ENCODE data around the gene SIX1.

Gene SIX1

DNA sequence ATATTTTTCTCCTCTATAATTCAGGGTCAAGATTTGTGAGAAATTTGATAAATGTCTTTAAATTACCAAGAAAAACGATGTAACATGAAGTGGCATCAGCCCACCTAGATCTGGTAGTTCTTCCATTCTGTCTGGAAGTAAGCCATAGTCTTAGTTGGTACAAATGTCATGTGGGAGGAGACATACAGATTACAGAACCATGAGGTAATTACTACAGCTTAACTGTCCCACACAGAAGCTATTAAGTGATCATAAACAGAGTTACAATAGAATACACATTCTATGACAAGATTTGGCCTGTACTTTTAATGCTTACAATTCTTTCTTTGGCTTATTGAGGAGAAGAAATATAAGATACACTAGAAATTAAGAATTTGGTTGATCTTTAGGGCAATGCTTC lies 13.7 kb upstream of the SIX1 start:
- TF ChIP-seq, protein P1, sequence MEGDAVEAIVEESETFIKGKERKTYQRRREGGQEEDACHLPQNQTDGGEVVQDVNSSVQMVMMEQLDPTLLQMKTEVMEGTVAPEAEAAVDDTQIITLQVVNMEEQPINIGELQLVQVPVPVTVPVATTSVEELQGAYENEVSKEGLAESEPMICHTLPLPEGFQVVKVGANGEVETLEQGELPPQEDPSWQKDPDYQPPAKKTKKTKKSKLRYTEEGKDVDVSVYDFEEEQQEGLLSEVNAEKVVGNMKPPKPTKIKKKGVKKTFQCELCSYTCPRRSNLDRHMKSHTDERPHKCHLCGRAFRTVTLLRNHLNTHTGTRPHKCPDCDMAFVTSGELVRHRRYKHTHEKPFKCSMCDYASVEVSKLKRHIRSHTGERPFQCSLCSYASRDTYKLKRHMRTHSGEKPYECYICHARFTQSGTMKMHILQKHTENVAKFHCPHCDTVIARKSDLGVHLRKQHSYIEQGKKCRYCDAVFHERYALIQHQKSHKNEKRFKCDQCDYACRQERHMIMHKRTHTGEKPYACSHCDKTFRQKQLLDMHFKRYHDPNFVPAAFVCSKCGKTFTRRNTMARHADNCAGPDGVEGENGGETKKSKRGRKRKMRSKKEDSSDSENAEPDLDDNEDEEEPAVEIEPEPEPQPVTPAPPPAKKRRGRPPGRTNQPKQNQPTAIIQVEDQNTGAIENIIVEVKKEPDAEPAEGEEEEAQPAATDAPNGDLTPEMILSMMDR (IDR thresholded peaks at IDR 0.05; ENCODE audit: insufficient read depth, low read length, missing control alignments), result no peak
- DNase-seq (ENCODE audit: low read depth, low spot score), result no peak
- ChIA-PET POLR2A (no interaction called here), CTCF (no interaction called here)
- no peak overlapping the region for H3K4me3 ChIP-seq (ENCODE audit: low read depth, low read length)

DNA sequence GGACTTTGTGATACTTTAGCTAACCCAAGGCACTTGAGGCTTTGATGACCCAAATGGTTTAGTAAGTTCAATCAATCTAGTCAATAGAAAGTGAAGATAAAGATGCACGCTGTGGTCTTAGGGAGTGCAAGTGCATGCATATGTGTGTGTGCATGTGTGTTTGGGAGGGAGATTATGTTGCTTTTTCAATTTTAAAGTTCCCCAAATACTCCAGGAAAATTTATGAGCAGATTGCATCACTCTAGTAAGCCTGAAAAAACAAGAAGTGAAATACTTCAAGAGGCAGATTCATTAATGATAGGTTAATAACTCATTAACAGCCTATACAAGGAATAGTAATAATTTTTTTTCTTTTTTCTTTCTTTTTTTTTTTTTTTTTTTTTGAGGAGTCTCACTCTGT lies 12.4 kb upstream of the SIX1 start:
- TF ChIP-seq, protein P1 (IDR thresholded peaks at IDR 0.05; ENCODE audit: insufficient read depth, low read length, missing control alignments), result no peak
- H3K4me3 ChIP-seq (ENCODE audit: low read depth, low read length), result no peak overlapping the region
- CTCF ChIA-PET, result no interaction called here
- DNase-seq (ENCODE audit: low read depth, low spot score), result no peak
- POLR2A ChIA-PET, result no interaction called here

DNA sequence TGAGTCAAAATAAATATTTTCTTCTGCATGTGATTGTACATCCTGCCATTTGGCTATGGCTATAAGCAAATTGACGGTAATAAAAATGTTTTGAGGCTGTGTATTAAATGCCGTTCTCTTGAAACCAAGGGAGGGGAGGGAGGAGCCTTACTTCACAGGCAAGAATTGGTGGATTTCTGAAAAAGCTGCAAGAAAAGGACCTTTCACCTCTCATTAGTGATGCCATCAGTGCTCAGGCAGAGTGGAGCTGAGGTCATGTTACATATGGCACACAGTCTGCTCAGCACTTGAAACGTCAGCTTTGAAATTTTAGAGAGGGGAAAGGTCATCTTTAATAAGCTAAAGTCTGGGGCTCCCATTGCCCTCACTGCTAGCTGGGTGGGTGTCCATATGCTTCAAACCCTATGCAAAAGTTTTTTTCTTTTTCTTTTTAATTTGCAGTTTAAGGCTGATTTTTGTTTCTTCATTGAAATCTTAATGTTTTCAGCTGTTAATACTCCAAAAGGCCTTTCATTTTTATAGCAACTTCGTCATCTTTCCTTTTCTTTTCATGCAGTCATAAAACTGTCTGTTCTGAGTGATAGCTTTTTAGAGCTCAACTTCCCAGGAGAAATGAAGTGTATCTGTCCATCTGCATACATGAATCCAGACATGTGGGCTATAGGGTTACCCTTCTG lies 9.8 kb upstream of the SIX1 start:
- CTCF ChIA-PET, result interaction anchor here (1.0 to 1.5 kb wide), 5 partner anchors 9 to 622 kb away, joined by 3 to 4 read pairs (median 3); partner anchors contain the start of gene SIX1
- no peak for DNase-seq (ENCODE audit: low read depth, low spot score)
- POLR2A ChIA-PET, result interaction anchor here (1.1 kb wide), 1 partner anchor 64 kb away, joined by 3 read pairs; no protein-coding TSS in a partner anchor
- no peak overlapping the region for H3K4me3 ChIP-seq (ENCODE audit: low read depth, low read length)
- TF ChIP-seq, protein P1 (IDR thresholded peaks at IDR 0.05; ENCODE audit: insufficient read depth, low read length, missing control alignments), result no peak

DNA sequence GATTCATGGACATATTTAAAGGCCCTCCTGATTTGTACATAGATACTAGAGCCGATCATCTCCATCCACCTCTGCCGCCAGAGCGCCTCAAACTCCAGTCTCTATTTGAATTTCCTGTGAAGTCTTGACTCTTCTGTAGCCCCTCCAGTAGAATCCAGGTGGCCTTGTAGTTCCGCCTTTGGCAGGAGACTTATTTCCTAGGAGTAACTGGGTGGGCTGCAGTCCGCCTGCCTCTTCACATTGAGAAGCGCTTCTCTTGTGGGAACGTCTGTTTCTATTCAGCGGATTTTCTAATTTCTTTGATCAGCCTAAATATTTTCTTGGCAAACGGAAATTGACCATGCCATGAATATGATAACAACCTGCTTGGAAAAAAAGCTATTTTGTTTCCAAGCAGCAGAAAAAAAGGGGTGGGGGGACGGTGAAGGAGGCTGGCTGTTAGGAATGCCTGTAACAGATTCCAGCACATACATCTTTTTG lies 9.0 kb upstream of the SIX1 start:
- DNase-seq (ENCODE audit: low read depth, low spot score), result no peak
- TF ChIP-seq, protein P1 (IDR thresholded peaks at IDR 0.05; ENCODE audit: insufficient read depth, low read length, missing control alignments), result no peak
- CTCF ChIA-PET, result interaction anchor here (1.0 to 1.5 kb wide), 3 partner anchors 9 to 65 kb away, joined by 3 to 4 read pairs (median 3); partner anchors contain the start of gene SIX1
- peak overlapping the region; percentile 65; the same call in 1 of the 2 replicates for H3K4me3 ChIP-seq (ENCODE audit: low read depth, low read length)
- POLR2A ChIA-PET, result no interaction called here

DNA sequence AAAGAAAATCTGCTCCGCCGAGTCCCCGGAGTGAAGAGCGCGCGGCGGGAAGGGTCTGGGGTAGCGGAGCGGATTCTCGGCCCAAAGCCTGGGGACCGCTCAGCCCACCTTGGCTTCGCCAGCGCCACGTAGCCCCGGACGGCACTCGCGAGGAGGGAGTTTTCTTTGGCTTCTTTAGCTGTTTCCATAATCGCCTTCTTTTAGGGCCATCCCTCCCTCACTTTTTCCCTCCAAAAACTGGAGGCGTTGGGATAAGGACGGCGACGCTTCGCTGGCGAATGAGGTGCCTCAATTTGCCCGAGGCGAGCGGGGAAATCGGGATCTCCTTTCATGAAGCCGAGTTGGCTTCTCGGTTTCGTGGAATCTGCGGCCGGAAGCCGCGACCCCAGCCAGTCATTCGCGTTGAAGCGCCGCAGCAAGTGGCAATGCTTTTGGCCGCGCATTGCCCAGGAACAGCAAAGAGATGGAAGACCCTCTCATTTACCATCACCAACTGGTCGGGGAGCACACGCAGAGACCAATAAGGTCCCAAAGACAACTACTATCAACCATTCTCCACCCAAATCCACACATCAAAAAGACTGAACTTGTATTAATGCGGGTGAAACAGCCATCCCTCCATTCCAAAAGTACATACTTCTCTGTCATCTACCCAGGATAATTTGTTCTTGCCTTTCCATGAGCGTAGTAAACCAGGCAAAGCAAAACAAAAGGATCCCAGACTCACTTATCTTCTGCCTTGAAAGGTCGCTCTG lies 8.4 kb upstream of the SIX1 start:
- H3K4me3 ChIP-seq (ENCODE audit: low read depth, low read length), result peak overlapping the region; percentile 65
- CTCF ChIA-PET, result interaction anchor here (0.6 to 1.8 kb wide), 9 partner anchors 8 to 593 kb away, joined by 3 to 6 read pairs (median 3); partner anchors contain the start of gene SIX1
- TF ChIP-seq, protein P1 (IDR thresholded peaks at IDR 0.05; ENCODE audit: insufficient read depth, low read length, missing control alignments), result no peak
- no peak for DNase-seq (ENCODE audit: low read depth, low spot score)
- POLR2A ChIA-PET, result interaction anchor here (1.0 kb wide), 2 partner anchors 10 to 488 kb away, joined by 3 to 4 read pairs; no protein-coding TSS in a partner anchor
